Prostate gland (tissue), 2 donors: ENCODE results near the gene TMEM165.
"Not testable (repeated sequence)": the region's sequence is repeated elsewhere in the genome, so short reads cannot be mapped to it uniquely, and the experiment has no call there.

Experiments
- POLR2A ChIP-seq: fragments of 450-650 bp; IDR thresholded peaks from one replicate; pipeline ENCODE4 v1.6.1; 2016; ENCODE audit warnings: antibody characterized with exemption, mild to moderate bottlenecking
- POLR2AphosphoS5 ChIP-seq: sonication (generic); formaldehyde crosslinking; IDR thresholded peaks from one replicate; pipeline ENCODE4 v1.6.1; 2017; ENCODE audit warnings: antibody characterized with exemption
- TF ChIP-seq, protein P1 (sequence below), 4 experiments: fragments of 200-600 bp in 2 of 4; fragments of 450-650 bp in 2 of 4; sonication (generic) in 2 of 4; IDR thresholded peaks; 1 replicate in 3 of 4; 2 replicates in 1 of 4; pipeline ENCODE4 v1.5.1; 2016 to 2019; ENCODE audit warnings: antibody characterized with exemption in 4 of 4, mild to moderate bottlenecking in 2 of 4, moderate library complexity in 2 of 4

- TF ChIP-seq, protein P1, sequence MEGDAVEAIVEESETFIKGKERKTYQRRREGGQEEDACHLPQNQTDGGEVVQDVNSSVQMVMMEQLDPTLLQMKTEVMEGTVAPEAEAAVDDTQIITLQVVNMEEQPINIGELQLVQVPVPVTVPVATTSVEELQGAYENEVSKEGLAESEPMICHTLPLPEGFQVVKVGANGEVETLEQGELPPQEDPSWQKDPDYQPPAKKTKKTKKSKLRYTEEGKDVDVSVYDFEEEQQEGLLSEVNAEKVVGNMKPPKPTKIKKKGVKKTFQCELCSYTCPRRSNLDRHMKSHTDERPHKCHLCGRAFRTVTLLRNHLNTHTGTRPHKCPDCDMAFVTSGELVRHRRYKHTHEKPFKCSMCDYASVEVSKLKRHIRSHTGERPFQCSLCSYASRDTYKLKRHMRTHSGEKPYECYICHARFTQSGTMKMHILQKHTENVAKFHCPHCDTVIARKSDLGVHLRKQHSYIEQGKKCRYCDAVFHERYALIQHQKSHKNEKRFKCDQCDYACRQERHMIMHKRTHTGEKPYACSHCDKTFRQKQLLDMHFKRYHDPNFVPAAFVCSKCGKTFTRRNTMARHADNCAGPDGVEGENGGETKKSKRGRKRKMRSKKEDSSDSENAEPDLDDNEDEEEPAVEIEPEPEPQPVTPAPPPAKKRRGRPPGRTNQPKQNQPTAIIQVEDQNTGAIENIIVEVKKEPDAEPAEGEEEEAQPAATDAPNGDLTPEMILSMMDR (IDR thresholded peaks at IDR 0.05): not testable (repeated sequence)
- TF ChIP-seq POLR2AphosphoS5, POLR2A: not testable (repeated sequence)
Observed at GRCh38 chr4:55362938-55363337, 32.8 kb upstream of the TMEM165 start.
